PC-9 (cell line): ENCODE data around the gene CLCA1. TPM values are rescaled to one million over a fixed set of nuclear protein-coding genes. Genes with fewer than 3 reads are reported as not detected.

Experiments used
- BruUV-seq: library from RNA; stranded (reverse); fragments of 400-500 nt; replicated peaks from 2 replicates; lab custom pipeline; 2021; lab: Mats Ljungman, UMichigan
- CTCF ChIA-PET: fragments of 300-600 bp; sonication (Branson Sonifier 250); formaldehyde crosslinking; loops from one replicate; lab custom pipeline; 2022; ENCODE audit warnings: antibody characterized with exemption; lab: Charles Lee
- POLR2A ChIA-PET: fragments of 300-600 bp; sonication (Branson Sonifier 250); formaldehyde crosslinking; loops from one replicate; lab custom pipeline; 2022; ENCODE audit warnings: antibody characterized with exemption; ENCODE audit not compliant: unreplicated experiment; lab: Charles Lee
- DNase-seq, 2 experiments: peaks; one replicate each; pipeline versions ENCODE4 v3.0.0 to v3.0.0-alpha.2; 2015 to 2022; ENCODE audit warnings: mixed read lengths in 1 of 2
- H2AFZ ChIP-seq: fragments of 200-600 bp; sonication (generic); 2 replicates; pipeline ENCODE4 v1.8.1; 2017; ENCODE audit warnings: antibody characterized with exemption
- H3F3A ChIP-seq: fragments of 200-600 bp; sonication (generic); 2 replicates; pipeline ENCODE4 v1.8.1; 2017; ENCODE audit warnings: antibody characterized with exemption, mild to moderate bottlenecking, low read depth; ENCODE audit not compliant: insufficient read depth
- H3K27ac ChIP-seq: fragments of 200-600 bp; sonication (generic); 2 replicates; pipeline ENCODE4 v1.6.1; 2016; ENCODE audit warnings: mixed run types
- H3K27me3 ChIP-seq: fragments of 200-600 bp; sonication (generic); 2 replicates; pipeline ENCODE4 v1.6.1; 2016; ENCODE audit warnings: low read depth, mixed run types; ENCODE audit not compliant: insufficient read depth
- H3K36me3 ChIP-seq: fragments of 200-600 bp; sonication (generic); 2 replicates; pipeline ENCODE4 v1.6.1; 2016; ENCODE audit warnings: low read depth, mixed run types
- H3K4me1 ChIP-seq: fragments of 200-600 bp; sonication (generic); replicated peaks from 2 replicates; pipeline ENCODE4 v1.6.1; 2016; ENCODE audit warnings: mixed run types; ENCODE audit not compliant: insufficient read depth
- H3K4me2 ChIP-seq: fragments of 200-600 bp; sonication (generic); 2 replicates; pipeline ENCODE4 v1.6.1; 2017; ENCODE audit warnings: mixed run types
- H3K4me3 ChIP-seq: fragments of 200-600 bp; sonication (generic); 2 replicates; pipeline ENCODE4 v1.6.1; 2016; ENCODE audit warnings: mixed run types
- H3K79me2 ChIP-seq: fragments of 200-600 bp; sonication (generic); 2 replicates; pipeline ENCODE4 v1.6.1; 2017; ENCODE audit warnings: low read depth, mixed run types
- H3K9me2 ChIP-seq: fragments of 200-600 bp; sonication (generic); 2 replicates; pipeline ENCODE4 v1.8.1; 2017; ENCODE audit warnings: mild to moderate bottlenecking; ENCODE audit not compliant: insufficient read depth
- H3K9me3 ChIP-seq: fragments of 200-600 bp; sonication (generic); 2 replicates; pipeline ENCODE4 v1.8.1; 2016; ENCODE audit warnings: low read depth; ENCODE audit not compliant: insufficient read depth
- H4K20me1 ChIP-seq: fragments of 200-600 bp; sonication (generic); 2 replicates; pipeline ENCODE4 v1.8.1; 2017; ENCODE audit not compliant: insufficient read depth
- CTCF ChIP-seq: fragments of 200-600 bp; sonication (generic); conservative IDR thresholded peaks from 2 replicates; pipeline ENCODE4 v1.6.1; 2017; ENCODE audit warnings: mixed run types, antibody characterized with exemption, mild to moderate bottlenecking, moderate library complexity
- EZH2 ChIP-seq: fragments of 200-600 bp; sonication (generic); IDR thresholded peaks from 2 replicates; pipeline ENCODE4 v1.8.0; 2017; ENCODE audit warnings: antibody characterized with exemption, low read depth
- intact Hi-C: fragments of 100-400 bp; cut with micrococcal nuclease; formaldehyde crosslinking; loops from one replicate; pipeline ENCODE4 v1.10.0; 2022; ENCODE audit not compliant: unreplicated experiment
- total RNA-seq: library from RNA; stranded (reverse); gene quantifications from 2 replicates; pipeline ENCODE4 v1.2.3, GENCODE V29; 2021

CLCA1 gene
- total RNA-seq, 1 experiment from 2014 or later, result not detected

- POLR2A ChIA-PET, result no interaction called here
- H3K4me3 ChIP-seq, result no peak overlapping the region
- no peaks in the 10 kb centered on the region for H3K27me3 ChIP-seq
- DNase-seq, result no peak
- no peaks in the 10 kb centered on the region for H3K36me3 ChIP-seq
- intact Hi-C loops, result no loop called here
- H3K9me2 ChIP-seq, result no peaks in the 10 kb centered on the region
- no peak for TF ChIP-seq CTCF
- no peak for TF ChIP-seq EZH2
- no TSS peak for BruUV-seq
- no peaks in the 10 kb centered on the region for H3K79me2 ChIP-seq
- no peaks in the 10 kb centered on the region for H4K20me1 ChIP-seq
- H3K4me2 ChIP-seq, result no peak overlapping the region
- 0 out of 2 replicates have a peak overlapping the region, but pooled peaks have one; percentile 15 for H2AFZ ChIP-seq
- CTCF ChIA-PET, result no interaction called here
- H3K9me3 ChIP-seq, result no peaks in the 10 kb centered on the region
- no peaks in the 10 kb centered on the region for H3F3A ChIP-seq
- H3K27ac ChIP-seq, result no peak overlapping the region
- H3K4me1 ChIP-seq, result no peaks in the 10 kb centered on the region
Measured at GRCh38 chr1:86453664-86454063, 15.1 kb upstream of the CLCA1 start.

DNA sequence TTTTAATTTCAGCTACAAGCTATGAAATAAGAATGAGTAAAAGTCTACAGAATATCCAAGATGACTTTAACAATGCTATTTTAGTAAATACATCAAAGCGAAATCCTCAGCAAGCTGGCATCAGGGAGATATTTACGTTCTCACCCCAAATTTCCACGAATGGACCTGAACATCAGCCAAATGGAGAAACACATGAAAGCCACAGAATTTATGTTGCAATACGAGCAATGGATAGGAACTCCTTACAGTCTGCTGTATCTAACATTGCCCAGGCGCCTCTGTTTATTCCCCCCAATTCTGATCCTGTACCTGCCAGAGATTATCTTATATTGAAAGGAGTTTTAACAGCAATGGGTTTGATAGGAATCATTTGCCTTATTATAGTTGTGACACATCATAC is 13.7 kb upstream of the CLCA1 start:
- DNase-seq, result no peak
- Histone ChIP-seq H3K27ac (no peak overlapping the region), H3K4me1 (no peaks in the 10 kb centered on the region), H3K9me3 (no peaks in the 10 kb centered on the region), H4K20me1 (no peaks in the 10 kb centered on the region), H3K79me2 (no peaks in the 10 kb centered on the region), H3K27me3 (no peaks in the 10 kb centered on the region), H2AFZ (no peak overlapping the region), H3K9me2 (no peaks in the 10 kb centered on the region), H3K4me2 (no peak overlapping the region), H3F3A (no peaks in the 10 kb centered on the region), H3K4me3 (no peak overlapping the region), H3K36me3 (no peaks in the 10 kb centered on the region)
- BruUV-seq, result no TSS peak
- TF ChIP-seq EZH2 (no peak), CTCF (no peak)
- CTCF ChIA-PET, result no interaction called here
- POLR2A ChIA-PET, result no interaction called here
- intact Hi-C loops, result no loop called here

- H3K27me3 ChIP-seq, result no peaks in the 10 kb centered on the region
- intact Hi-C loops, result no loop called here
- DNase-seq, result no peak
- no peak overlapping the region for H3K27ac ChIP-seq
- no peaks in the 10 kb centered on the region for H4K20me1 ChIP-seq
- POLR2A ChIA-PET, result no interaction called here
- no peaks in the 10 kb centered on the region for H3K79me2 ChIP-seq
- no peaks in the 10 kb centered on the region for H3K9me2 ChIP-seq
- no peak overlapping the region for H2AFZ ChIP-seq
- H3K4me3 ChIP-seq, result no peak overlapping the region
- BruUV-seq, result no TSS peak
- TF ChIP-seq EZH2, result no peak
- TF ChIP-seq CTCF, result no peak
- H3K4me2 ChIP-seq, result no peak overlapping the region
- CTCF ChIA-PET, result no interaction called here
- no peaks in the 10 kb centered on the region for H3K4me1 ChIP-seq
- no peaks in the 10 kb centered on the region for H3K9me3 ChIP-seq
- no peaks in the 10 kb centered on the region for H3K36me3 ChIP-seq
- no peaks in the 10 kb centered on the region for H3F3A ChIP-seq
Measured at GRCh38 chr1:86460998-86461397, 7.7 kb upstream of the CLCA1 start.
